Psoas muscle (tissue), 8 donors: ENCODE results near the gene GNPDA2. TPM values are rescaled to one million over a fixed set of nuclear protein-coding genes. Genes with fewer than 3 reads are reported as not detected.
"Not testable (repeated sequence)": the region's sequence is repeated elsewhere in the genome, so short reads cannot be mapped to it uniquely, and the experiment has no call there.

Source experiments
- ATAC-seq, 4 donors: fragments of 200-7000 bp; cut with Tn5 transposase; one replicate each; pipeline ENCODE4 v1.9.1; 2020; ENCODE audit warnings: moderate library complexity in 3 of 4, mild to moderate bottlenecking in 2 of 4
- DNase-seq, 2 donors: peaks; one replicate each; pipeline ENCODE4 v3.0.0-alpha.2; 2020
- H3K27ac ChIP-seq: fragments of 200-600 bp; one replicate; pipeline ENCODE4 v1.8.0; 2022
- H3K27me3 ChIP-seq, 3 donors: fragments of 200-600 bp in 1 of 3; one replicate each; pipeline versions ENCODE4 v1.6.1 to v1.8.0; 2013 to 2022; ENCODE audit warnings: low read length in 2 of 3, mild to moderate bottlenecking in 2 of 3, moderate library complexity in 1 of 3; ENCODE audit not compliant: insufficient read depth in 3 of 3
- H3K36me3 ChIP-seq, 2 donors: fragments of 200-600 bp in 1 of 2; one replicate each; pipeline versions ENCODE4 v1.6.1 to v1.8.0; 2013 to 2022; ENCODE audit warnings: low read depth in 1 of 2, mild to moderate bottlenecking in 1 of 2, moderate library complexity in 1 of 2; ENCODE audit not compliant: insufficient read depth in 1 of 2
- H3K4me1 ChIP-seq: fragments of 200-600 bp; one replicate; pipeline ENCODE4 v1.8.0; 2022
- H3K4me3 ChIP-seq: fragments of 200-600 bp; one replicate; pipeline ENCODE4 v1.8.0; 2022; ENCODE audit warnings: mild to moderate bottlenecking
- H3K9me3 ChIP-seq: fragments of 200-600 bp; one replicate; pipeline ENCODE4 v1.8.0; 2022
- WGBS, 3 donors: extraction: QIAGEN DNeasy Blood & Tissue Kit; methylation state at CpG; one replicate each; pipeline versions ENCODE4 v1.1.6 to v1.1.7; 2013; 5-methylcytosine and 5-hydroxymethylcytosine counted together
- intact Hi-C, 2 donors: fragments of 100-400 bp; cut with DNase I; formaldehyde crosslinking; loops; one replicate each; pipeline versions ENCODE4 v1.11.0 to v1.14.2; 2022
- polyA plus RNA-seq, 3 donors: library from polyadenylated mRNA; stranded (reverse); fragments of 200-250 nt; gene quantifications; one replicate each; pipeline ENCODE4 v1.2.3, GENCODE V29; 2013
- total RNA-seq, 4 donors: library from RNA; stranded (reverse); fragmentation: NEBNext Ultra II Directional in 2 of 4; extraction: Animal tissue kit (Norgen Biotek cat#: 25700) in 2 of 4; gene quantifications; one replicate each; pipeline versions ENCODE4 v1.2.1 to v1.2.4, GENCODE V29; 2021 to 2023
- TF ChIP-seq, protein P1 (sequence below): fragments of 200-600 bp; IDR thresholded peaks from one replicate; pipeline ENCODE4 v1.8.0; 2022; ENCODE audit warnings: antibody characterized with exemption
- donor health status: healthy with polysubstance abuse.
- donor health status: DM: no; HTN: no; CAD: no; lungs with moderate emphysema.
- donor health status: Bipolar disorder and iron deficiency.
- donor health status: healthy.
- donor health status: DM: yes; HTN: yes; CAD: no.
- donor health status: DM: no; HTN: no; CAD: no.
- donor health status: DM: no; HTN: no; CAD: no.
- donor health status: DM: yes; HTN: yes; CAD: no.

GNPDA2 gene
- total and polyA plus RNA-seq, 7 donors = 4.6 to 18.9 (median 6.9) TPM

DNA sequence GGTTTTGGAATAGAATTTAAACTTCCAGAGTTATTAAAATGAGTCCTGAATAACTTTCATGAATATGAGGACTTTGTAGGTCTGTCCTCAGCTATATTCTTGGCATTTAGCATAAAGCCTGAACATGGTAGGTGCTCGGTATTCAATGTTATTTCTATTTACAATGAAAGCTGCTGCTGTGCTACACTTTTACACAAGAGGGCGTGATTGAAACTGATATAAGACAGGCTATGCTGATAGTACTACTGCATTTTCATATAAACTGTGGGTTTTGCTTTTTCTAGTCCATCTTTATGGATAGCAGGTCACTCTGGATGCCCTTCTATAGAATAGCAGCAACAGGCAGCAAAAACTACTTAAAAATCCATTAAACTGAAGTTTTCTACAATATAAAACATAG is 12.3 kb upstream of the GNPDA2 start:
- Histone ChIP-seq H3K27ac (no peak overlapping the region), H3K4me1 (no peaks in the 10 kb centered on the region), H3K36me3 (no peaks in the 10 kb centered on the region), H3K4me3 (no peak overlapping the region), H3K9me3 (no peaks in the 10 kb centered on the region), H3K27me3 (peaks cover 0 to 2% (median 0%) of the 10 kb centered on the region in 3 donors)
- intact Hi-C loops = no loop called here
- ATAC-seq (no peak), DNase-seq (no peak)
- 46 to 71% (median 70%) methylated on average over 2 of the region's 2 CpGs for WGBS, 3 donors
- TF ChIP-seq, protein P1, sequence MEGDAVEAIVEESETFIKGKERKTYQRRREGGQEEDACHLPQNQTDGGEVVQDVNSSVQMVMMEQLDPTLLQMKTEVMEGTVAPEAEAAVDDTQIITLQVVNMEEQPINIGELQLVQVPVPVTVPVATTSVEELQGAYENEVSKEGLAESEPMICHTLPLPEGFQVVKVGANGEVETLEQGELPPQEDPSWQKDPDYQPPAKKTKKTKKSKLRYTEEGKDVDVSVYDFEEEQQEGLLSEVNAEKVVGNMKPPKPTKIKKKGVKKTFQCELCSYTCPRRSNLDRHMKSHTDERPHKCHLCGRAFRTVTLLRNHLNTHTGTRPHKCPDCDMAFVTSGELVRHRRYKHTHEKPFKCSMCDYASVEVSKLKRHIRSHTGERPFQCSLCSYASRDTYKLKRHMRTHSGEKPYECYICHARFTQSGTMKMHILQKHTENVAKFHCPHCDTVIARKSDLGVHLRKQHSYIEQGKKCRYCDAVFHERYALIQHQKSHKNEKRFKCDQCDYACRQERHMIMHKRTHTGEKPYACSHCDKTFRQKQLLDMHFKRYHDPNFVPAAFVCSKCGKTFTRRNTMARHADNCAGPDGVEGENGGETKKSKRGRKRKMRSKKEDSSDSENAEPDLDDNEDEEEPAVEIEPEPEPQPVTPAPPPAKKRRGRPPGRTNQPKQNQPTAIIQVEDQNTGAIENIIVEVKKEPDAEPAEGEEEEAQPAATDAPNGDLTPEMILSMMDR = no peak

DNA sequence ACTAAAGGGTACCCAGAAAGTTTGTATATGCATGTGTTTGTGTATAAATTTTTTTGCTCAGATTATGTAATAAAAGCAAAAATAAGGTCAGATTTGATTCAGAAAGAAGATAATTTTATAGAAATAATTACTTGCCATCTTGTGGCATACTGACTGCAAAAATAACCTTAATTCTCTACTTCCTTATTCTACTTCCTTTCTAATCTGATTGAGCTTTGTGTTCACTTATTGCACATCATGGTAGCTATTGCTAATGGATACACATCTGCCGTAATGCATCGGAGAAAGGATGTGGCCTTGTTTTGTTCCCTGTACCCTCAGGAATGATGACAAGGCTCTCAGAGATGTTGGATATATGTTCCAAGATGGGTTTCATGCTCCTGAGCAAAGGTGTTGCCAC is 10.5 kb upstream of the GNPDA2 start:
- Histone ChIP-seq H3K27ac (no peak overlapping the region), H3K27me3 (peaks cover 0 to 2% (median 2%) of the 10 kb centered on the region in 3 donors), H3K9me3 (no peaks in the 10 kb centered on the region), H3K4me1 (no peaks in the 10 kb centered on the region), H3K36me3 (no peaks in the 10 kb centered on the region), H3K4me3 (no peak overlapping the region)
- ATAC-seq (no peak), DNase-seq (no peak)
- intact Hi-C loops = no loop called here
- 86 to 89% (median 87%) methylated on average over 2 of the region's 2 CpGs for WGBS, 3 donors
- TF ChIP-seq, protein P1 = no peak

DNA sequence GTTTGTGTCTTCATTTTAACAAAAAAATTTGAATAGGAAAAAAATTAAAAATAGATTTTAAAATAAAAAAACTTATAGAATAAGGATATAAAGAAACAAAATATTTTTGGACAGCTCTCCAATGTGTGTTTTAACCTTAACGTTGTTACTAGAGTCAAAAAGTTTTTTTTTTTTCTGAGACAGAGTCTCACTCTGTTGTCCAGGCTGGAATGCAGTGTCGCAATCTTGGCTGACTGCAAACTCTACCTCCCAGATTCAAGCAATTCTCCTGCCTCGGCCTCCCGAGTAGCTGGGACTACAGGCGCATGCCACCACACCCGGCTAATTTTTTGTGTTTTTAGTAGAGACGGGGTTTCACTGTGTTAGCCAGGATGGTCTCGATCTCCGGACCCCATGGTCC is 2.3 kb upstream of the GNPDA2 start:
- ATAC-seq, H3K9me3 ChIP-seq, H3K27ac ChIP-seq, H3K4me3 ChIP-seq, H3K27me3 ChIP-seq, DNase-seq, H3K36me3 ChIP-seq, intact Hi-C loops: not testable (repeated sequence)
- 94 to 96% (median 96%) methylated on average over 9 of the region's 9 CpGs for WGBS, 3 donors
- H3K4me1 ChIP-seq = peaks cover 13% of the 10 kb centered on the region

DNA sequence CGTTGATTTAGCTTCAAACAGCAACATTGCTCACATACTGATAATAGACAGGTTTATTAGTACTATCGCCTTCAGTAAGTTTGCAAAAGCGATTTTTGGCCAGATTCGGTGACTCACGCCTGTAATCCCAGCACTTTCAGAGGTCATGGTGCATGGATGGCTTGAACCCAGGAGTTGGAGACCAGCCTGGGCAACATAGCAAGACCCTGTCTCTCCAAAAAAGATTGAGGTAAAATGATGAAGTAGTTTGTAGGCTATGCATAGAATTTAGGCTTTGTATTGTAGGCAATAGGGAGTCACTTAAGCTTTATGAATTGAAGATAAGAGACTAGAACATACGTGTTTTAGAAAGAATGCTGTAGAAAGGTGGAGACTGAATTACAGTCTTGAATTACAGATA is 1.1 kb upstream of the GNPDA2 start:
- peak overlapping the region; percentile 78 for H3K4me3 ChIP-seq
- no peak overlapping the region for H3K27ac ChIP-seq
- H3K9me3 ChIP-seq = no peaks in the 10 kb centered on the region
- 79 to 91% (median 79%) methylated on average over 6 of the region's 6 CpGs for WGBS, 3 donors
- intact Hi-C loops = no loop called here
- ATAC-seq (no peak), DNase-seq (no peak)
- H3K27me3 ChIP-seq = peaks cover 0 to 2% (median 0%) of the 10 kb centered on the region in 3 donors
- H3K36me3 ChIP-seq = no peaks in the 10 kb centered on the region
- peaks cover 13% of the 10 kb centered on the region for H3K4me1 ChIP-seq
- TF ChIP-seq, protein P1 = no peak

DNA sequence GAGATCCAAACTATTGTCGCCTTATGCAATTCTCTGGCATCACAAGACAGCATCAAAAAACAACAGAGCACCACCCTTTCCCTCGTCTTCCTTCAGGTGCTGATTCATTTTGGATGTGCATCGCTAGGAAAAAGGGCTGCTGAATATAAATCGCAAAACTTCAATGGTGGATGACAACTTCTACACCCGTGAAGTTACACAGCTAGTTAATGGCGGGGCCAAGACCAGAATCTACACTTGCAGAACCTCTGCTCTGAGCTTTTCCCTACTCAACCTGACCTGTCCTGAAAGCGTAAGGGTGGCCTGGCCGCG is 674 bp downstream of the GNPDA2 start:
- DNase-seq (no peak), ATAC-seq (peak in 3 of 4 donors; percentile 3 to 31 (median 4))
- H3K9me3 ChIP-seq = no peaks in the 10 kb centered on the region
- H3K4me3 ChIP-seq = peak overlapping the region; percentile 78
- no peaks in the 10 kb centered on the region for H3K27me3 ChIP-seq
- peaks cover 13% of the 10 kb centered on the region for H3K4me1 ChIP-seq
- TF ChIP-seq, protein P1 = no peak
- intact Hi-C loops = no loop called here
- 0 to 2% (median 0%) methylated on average over 9 of the region's 9 CpGs for WGBS, 3 donors
- no peaks in the 10 kb centered on the region for H3K36me3 ChIP-seq
- peak overlapping the region; percentile 80 for H3K27ac ChIP-seq
